NB4 (cell line): Measurements from ENCODE around the gene SCMH1.

Source experiments
- POLR2A ChIP-seq: IDR thresholded peaks from 2 replicates; pipeline ENCODE4 v1.6.1; 2011; ENCODE audit warnings: mild to moderate bottlenecking; ENCODE audit not compliant: insufficient read length; ENCODE audit errors: extremely low read depth
- TF ChIP-seq, protein P1 (sequence below): IDR thresholded peaks from one replicate; pipeline ENCODE4 v1.5.1; 2012; ENCODE audit warnings: low read depth, low read length
- TF ChIP-seq, protein P2 (sequence below): IDR thresholded peaks from 2 replicates; pipeline ENCODE4 v1.6.1; 2011; ENCODE audit warnings: low read depth, low read length

DNA sequence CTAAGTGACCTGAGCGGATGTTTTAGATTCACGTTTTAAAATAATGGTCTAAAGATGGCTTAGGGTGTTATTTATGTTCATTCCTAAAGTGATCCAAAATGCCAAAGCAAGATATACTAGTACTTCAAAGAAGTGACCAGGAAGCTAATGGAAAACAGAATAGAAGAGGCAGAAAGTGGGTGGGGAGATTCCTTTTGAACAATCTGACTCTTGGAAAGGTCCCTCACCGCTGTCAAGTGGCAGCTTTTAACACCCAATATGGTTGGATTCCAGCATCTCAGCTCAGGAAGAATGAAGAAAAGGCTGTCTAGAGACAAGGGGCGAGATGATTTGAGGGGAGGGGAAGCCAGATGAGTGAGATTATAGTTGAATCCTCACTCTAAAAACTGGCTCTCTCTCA lies 90.3 kb downstream of the SCMH1 start:
- TF ChIP-seq, protein P1, sequence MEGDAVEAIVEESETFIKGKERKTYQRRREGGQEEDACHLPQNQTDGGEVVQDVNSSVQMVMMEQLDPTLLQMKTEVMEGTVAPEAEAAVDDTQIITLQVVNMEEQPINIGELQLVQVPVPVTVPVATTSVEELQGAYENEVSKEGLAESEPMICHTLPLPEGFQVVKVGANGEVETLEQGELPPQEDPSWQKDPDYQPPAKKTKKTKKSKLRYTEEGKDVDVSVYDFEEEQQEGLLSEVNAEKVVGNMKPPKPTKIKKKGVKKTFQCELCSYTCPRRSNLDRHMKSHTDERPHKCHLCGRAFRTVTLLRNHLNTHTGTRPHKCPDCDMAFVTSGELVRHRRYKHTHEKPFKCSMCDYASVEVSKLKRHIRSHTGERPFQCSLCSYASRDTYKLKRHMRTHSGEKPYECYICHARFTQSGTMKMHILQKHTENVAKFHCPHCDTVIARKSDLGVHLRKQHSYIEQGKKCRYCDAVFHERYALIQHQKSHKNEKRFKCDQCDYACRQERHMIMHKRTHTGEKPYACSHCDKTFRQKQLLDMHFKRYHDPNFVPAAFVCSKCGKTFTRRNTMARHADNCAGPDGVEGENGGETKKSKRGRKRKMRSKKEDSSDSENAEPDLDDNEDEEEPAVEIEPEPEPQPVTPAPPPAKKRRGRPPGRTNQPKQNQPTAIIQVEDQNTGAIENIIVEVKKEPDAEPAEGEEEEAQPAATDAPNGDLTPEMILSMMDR, result no peak
- no peak for TF ChIP-seq POLR2A
- TF ChIP-seq, protein P2, sequence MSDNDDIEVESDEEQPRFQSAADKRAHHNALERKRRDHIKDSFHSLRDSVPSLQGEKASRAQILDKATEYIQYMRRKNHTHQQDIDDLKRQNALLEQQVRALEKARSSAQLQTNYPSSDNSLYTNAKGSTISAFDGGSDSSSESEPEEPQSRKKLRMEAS, result no peak
